ENCODE results near the gene GOSR1.

DNA sequence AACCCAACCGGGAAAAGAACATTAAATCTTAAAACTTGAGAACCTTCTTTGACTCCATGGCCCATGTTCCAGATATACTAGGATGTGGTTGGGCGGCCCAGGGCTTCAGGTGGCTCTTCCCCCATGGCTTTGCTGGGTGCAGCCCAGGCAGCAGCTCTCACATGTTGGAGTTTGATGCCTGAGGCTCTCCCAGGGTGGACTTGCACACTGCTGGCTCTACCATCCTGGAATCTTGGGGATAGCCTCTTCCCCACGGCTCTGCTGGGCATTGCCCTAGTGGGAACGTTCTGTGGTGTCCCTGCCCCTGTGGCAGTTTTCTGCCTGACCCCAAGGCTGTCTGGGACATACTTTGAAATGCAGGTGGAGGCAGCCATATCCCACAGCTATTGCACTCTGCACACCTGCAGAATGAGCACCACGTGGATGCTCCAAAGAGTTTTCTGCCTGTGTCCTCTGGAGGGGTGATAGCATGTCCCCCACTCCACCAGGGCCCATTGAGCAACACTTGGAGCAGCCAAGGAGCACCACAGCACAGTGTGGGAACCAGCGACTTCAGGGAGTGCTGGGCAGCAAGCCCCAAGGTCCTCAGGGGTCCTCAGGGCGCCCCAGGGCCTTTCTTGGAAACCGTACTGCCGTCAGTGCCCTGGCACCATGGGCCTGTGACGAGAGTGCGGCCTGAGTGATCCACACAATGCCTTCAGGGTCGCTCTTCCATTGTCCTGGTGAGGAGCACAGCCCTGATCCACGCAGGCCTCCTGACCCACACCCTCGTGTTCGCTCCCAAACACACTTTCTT lies 70.8 kb downstream of the GOSR1 start:
- TF ChIP-seq, protein P1, sequence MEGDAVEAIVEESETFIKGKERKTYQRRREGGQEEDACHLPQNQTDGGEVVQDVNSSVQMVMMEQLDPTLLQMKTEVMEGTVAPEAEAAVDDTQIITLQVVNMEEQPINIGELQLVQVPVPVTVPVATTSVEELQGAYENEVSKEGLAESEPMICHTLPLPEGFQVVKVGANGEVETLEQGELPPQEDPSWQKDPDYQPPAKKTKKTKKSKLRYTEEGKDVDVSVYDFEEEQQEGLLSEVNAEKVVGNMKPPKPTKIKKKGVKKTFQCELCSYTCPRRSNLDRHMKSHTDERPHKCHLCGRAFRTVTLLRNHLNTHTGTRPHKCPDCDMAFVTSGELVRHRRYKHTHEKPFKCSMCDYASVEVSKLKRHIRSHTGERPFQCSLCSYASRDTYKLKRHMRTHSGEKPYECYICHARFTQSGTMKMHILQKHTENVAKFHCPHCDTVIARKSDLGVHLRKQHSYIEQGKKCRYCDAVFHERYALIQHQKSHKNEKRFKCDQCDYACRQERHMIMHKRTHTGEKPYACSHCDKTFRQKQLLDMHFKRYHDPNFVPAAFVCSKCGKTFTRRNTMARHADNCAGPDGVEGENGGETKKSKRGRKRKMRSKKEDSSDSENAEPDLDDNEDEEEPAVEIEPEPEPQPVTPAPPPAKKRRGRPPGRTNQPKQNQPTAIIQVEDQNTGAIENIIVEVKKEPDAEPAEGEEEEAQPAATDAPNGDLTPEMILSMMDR (conservative IDR thresholded peaks at IDR 0.05 in 1 of 2, IDR thresholded peaks at IDR 0.05 in 1 of 2; ENCODE audit: low read depth in 1 of 2, low read length in 2 of 2), result no peak
- no peak for TF ChIP-seq EZH2 (IDR thresholded peaks at IDR 0.05; ENCODE audit: low read length, missing control alignments)

Data from fibroblast of lung (primary cell).